Skin epidermis (tissue), 12 donors: ENCODE data around the gene LYPD4.
"Not testable (repeated sequence)": the region's sequence is repeated elsewhere in the genome, so short reads cannot be mapped to it uniquely, and the experiment has no call there.

Experiments
- H3K27ac ChIP-seq, 21 experiments: fragments of 200-600 bp; sonication (generic) in 11 of 21; one replicate each; pipeline ENCODE4 v1.5.0; 2020; ENCODE audit warnings: mild to moderate bottlenecking in 3 of 21, inconsistent platforms in 2 of 21, moderate library complexity in 2 of 21
- H3K4me3 ChIP-seq, 7 experiments: fragments of 200-600 bp; sonication (generic) in 2 of 7; one replicate each; pipeline ENCODE4 v1.5.0; 2020; ENCODE audit warnings: inconsistent platforms in 2 of 7, mild to moderate bottlenecking in 2 of 7, moderate library complexity in 1 of 7

The LYPD4 gene

GRCh38 chr19:41876847-41877832 is 32.7 kb upstream of the LYPD4 start, which contains the start of gene CD79A:
Gene CD79A, plus strand, starts transcription at chr19:41877279. Its CDS starts 26 bp downstream, at chr19:41877305.
- H3K27ac ChIP-seq, result peak within 1 kb of the TSS in 14 of 21 experiments; percentile 13 to 88 (median 72)

GRCh38 chr19:41875973-41876372 is 31.5 kb upstream of the LYPD4 start:
- peak overlapping the region in 11 of 21 experiments; percentile 2 to 88 (median 76) for H3K27ac ChIP-seq
- not testable (repeated sequence) for H3K4me3 ChIP-seq

More at GRCh38 chr19:41876847-41877832, 32.7 kb upstream of the LYPD4 start, which contains the start of gene CD79A:
- H3K4me3 ChIP-seq, result no peak within 1 kb of the TSS

DNA sequence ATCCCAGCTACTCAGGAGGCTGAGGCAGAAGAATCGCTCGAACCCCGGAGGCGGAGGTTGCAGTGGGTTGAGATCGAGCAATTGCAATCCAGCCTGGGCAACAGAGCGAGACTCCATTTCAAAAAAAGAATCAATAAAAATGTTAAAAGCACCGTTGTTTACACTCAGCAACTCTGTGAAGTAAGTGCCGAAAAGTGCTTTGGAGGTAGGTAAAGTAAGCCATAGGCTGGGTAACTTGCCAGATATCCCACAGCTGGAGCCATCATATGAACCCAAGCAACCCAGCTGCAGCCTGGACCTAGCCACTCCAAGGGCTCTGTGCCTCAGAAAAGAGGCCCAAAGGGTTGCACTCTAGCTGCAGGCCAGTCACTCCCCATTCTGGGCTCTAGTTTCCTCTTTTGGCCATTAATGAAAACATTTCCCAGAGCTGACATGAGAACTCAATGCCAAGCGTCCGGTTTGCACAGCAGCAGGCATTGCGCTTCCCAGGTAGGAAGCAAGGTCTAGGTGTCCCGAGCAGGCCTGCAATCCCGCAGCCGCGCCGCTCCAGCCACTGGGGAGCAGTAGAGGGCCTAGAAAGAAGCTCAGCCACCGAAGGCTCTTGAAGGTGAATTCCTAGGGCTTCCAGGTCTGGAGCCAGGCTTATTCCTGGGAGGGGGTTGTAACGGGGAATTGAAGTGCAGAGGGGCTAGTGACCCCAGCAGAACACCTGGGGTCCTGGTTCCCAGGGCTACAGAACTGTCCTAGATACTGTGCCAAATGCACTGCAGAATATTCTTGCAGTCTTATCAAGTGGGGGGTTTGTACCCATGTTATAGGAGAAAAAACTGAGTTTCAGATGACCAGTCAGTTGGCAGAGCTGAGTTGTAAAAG is 28.5 kb upstream of the LYPD4 start:
- H3K27ac ChIP-seq, result peak overlapping the region in 9 of 21 experiments; percentile 26 to 88 (median 72)
- no peak overlapping the region for H3K4me3 ChIP-seq

DNA sequence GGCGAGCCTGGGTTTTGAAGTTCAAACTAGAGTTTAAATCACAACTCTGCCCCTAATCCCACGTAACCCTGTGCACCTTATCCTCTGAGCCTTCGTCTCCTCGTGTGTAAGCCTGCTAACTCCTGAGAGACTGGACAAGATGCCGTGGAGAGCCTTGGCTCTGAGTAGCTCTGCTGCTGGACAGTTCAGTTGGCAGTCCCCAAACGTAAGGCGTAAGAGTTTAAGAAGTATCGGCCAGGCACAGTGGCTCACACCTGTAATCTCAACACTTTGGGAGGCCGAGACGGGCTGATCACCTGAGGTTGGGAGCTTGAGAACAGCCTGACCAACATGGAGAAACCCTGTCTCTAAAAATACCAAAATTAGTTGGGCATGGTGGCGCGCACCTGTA is 27.9 kb upstream of the LYPD4 start:
- no peak overlapping the region for H3K4me3 ChIP-seq
- peak overlapping the region in 12 of 21 experiments; percentile 36 to 88 (median 70) for H3K27ac ChIP-seq

DNA sequence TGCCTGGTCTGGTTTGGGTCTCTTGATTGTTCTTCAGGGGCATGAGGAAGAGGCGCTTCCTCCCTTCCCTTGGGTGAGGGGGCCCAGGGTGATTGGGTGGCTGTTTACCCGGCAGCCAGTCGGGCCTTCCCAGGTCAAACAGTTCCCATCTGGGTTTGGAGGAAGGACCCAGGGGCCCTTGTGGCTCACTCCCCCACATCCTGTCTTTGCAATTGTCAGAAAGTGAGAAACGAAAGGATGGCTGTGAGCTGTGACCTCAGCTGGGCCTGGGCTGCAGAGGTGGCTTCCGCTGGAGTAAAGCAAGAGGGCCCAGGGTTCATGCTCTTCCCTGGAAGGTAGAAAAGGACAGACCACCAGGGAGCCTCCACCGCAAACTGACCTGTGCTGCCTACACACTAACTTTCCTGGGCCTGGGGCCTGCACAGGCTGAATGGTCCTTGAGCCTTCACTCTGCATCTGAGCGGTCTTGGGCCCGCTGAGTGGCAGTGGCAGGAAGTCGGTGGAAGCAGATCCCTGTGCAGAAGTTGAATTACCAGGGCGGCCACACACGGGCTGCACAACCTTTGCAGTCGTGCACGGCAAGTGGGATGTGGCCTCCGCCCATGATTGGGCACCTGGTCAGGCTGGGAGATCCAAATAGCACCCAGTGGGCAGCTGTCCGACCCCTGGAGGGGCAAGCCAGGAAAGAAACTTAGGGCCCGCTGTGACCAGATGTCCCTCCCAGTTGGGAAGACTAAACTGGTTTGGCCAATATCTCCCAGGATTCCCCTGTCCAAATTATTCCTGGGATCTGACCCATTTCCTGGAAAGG is 27.3 kb upstream of the LYPD4 start:
- H3K4me3 ChIP-seq, result no peak overlapping the region
- peak overlapping the region in 13 of 21 experiments; percentile 34 to 88 (median 68) for H3K27ac ChIP-seq

DNA sequence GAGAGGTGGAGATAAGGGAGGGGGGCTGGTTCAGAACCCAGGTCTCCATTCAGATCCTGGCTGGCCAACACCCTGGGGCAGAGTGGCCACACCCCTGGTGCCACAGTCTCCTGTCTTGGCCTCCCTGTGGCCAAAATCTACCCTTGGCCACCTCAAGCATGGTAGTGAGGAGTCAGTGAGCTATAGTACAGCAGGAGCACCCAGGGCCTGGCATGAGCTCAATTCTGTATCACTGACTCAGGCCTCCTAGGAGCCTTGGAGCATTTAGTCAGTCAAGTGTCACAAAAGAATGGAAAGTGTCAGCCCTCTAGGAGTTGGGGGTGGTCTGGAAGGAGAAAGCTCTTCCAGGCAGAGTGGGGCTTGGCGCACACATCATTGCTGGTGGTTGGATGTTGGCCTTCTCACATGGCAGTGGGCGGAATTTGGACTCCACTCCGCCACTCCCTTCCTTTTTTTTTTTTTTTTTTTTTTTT is 26.0 kb upstream of the LYPD4 start:
- H3K27ac ChIP-seq, result peak overlapping the region in 9 of 21 experiments; percentile 13 to 88 (median 76)
- no peak overlapping the region for H3K4me3 ChIP-seq

GRCh38 chr19:41869374-41869955 is 25.0 kb upstream of the LYPD4 start:
- Histone ChIP-seq H3K4me3 (no peak overlapping the region), H3K27ac (peak overlapping the region in 6 of 21 experiments; percentile 10 to 88 (median 44))

- Histone ChIP-seq H3K4me3 (no peak overlapping the region), H3K27ac (peak overlapping the region in 1 of 21 experiments; percentile 42)
Observed at GRCh38 chr19:41868989-41869300, 24.5 kb upstream of the LYPD4 start.

- H3K27ac ChIP-seq, result peak overlapping the region in 2 of 21 experiments; percentile 8 to 46
Observed at GRCh38 chr19:41868120-41868988, 23.9 kb upstream of the LYPD4 start.

DNA sequence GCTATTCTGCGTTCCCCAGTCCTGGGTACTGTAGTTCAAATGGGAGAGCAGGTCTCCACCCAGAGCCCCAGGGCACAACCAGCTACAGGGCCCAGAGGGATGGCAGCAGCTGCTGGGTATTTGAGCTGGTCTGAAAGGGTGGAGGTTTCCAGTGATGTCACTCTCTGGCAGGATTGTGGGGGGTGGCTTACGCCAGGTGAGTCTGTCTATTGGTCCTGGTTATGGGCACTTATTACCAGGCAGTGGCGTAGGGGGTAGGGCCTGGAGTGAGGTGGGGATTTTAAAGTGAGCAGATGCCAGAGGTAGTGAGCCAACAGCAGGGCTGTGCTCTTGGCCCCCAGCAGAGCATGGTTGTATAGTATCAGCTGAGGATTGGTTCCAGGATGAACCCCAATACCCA is 21.8 kb upstream of the LYPD4 start:
- peak overlapping the region in 1 of 21 experiments; percentile 25 for H3K27ac ChIP-seq
- no peak overlapping the region for H3K4me3 ChIP-seq

More at GRCh38 chr19:41868120-41868988, 23.9 kb upstream of the LYPD4 start:
- H3K4me3 ChIP-seq, result no peak overlapping the region

- no peak overlapping the region for H3K4me3 ChIP-seq
- no peak overlapping the region for H3K27ac ChIP-seq
Observed at GRCh38 chr19:41864374-41864773, 19.9 kb upstream of the LYPD4 start.

DNA sequence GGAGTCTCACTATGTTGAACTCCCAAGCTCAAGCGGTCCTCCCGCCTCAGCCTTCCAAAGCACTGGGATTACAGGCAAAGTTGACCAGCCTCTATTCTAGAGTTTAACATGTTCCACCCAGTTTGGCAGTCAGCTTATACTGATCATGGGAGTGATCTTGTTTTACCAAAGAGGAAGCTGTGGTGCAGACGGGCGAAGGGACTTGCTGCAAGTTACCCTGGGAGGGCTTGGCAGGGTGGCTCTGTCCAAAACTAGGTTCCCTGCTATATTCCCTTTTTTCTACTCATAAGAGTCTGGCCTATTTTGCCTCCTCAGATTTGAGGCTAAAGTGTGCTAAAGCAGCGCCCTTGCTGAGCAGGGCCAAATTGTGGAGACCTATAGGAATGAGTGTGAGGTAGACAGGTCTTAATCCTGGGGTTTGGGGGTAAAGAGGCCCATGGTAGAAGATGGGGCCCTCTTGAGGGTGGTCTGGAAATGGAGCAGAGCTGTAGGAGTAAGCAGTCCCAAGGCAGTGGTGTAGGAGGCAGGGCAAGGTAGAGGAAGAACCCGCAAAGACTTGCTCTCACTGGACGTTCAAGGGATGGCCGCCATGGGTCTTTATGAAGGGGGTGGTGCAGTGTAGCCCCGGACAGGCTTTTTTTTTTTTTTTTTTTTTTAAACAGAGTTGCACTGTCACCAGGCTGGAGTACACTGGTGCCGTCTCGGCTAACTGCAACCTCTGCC is 18.9 kb upstream of the LYPD4 start:
- peak overlapping the region in 3 of 21 experiments; percentile 4 to 99 (median 22) for H3K27ac ChIP-seq

DNA sequence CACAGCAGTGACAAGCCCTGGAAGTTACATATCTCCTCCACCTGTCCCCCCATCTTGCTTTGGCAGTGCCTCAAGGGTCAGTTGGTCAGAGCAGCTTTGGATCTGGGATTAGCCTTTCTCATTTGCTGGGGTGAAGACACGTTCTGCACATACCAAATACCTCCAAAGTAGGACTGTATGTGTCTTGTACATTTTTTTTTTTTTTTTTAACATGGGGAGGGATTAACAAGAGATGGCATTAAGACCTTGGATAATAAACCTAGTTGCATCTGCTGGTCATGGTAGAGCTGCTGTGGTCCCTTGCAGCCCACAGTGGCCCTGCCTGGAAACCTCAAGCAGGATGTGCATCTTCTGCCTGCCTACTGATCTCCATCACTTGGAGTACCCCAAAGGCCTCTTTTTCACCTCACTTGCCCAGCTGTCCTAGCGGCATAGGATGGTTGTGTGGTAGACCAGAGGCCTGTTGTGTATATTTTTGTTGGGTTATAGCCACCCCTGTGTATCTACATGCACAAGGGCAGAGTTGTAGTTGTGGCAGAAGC is 18.0 kb upstream of the LYPD4 start:
- H3K27ac ChIP-seq, result peak overlapping the region in 6 of 21 experiments; percentile 4 to 100 (median 60)
- no peak overlapping the region for H3K4me3 ChIP-seq

More for the DNA sequence above, 18.9 kb upstream of the LYPD4 start:
- no peak overlapping the region for H3K4me3 ChIP-seq

DNA sequence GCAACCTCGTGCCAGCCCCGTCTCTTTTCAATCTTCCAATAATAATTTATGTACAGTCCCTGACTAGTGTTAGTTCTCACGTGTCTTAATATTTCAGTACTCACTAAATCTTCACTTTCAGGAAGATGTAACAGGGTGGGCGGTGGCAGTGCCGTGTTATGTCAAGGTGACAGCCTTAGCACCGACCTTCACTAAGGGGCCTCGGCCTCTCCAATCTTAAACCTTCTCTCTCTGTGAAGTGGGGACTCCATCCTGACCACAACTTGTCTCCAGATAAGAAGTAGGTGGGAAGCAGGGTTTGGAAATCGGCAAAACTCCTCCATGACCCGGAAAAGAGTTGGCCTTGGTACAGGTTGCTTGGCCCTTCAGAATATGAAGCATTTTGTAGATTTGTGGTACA is 17.4 kb upstream of the LYPD4 start:
- Histone ChIP-seq H3K4me3 (peak overlapping the region in 1 of 7 experiments; percentile 60), H3K27ac (peak overlapping the region in 5 of 21 experiments; percentile 16 to 100 (median 99))

DNA sequence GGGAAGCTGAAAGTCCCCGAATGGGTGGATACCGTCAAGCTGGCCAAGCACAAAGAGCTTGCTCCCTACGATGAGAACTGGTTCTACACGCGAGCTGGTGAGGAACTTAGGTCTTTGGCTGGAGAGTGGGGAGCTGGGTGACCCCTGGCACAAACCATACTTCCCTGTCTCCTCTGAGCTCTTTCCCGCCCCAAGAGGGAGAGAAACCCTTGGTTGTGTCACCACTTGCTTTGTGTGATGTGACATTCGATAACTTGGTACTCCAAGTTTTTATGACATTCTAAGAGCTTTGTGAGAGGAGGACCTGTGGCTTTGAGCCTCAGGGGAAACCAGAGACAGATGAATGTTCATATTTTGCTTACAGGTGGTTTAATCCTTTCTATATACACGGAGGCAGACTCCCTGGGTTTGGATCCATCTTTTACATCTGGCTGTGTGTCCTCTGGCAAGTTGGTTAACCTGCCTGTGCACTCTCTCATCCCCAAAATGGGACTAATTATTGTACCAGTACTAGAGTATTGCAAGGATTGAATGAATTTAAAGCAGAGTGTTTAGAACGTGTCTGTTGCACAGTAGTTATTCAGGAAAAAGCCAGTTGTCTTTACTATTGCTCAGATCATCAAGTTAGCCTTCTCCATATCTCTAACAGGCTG is 16.8 kb upstream of the LYPD4 start:
- Histone ChIP-seq H3K27ac (peak overlapping the region in 20 of 21 experiments; percentile 85 to 100 (median 98)), H3K4me3 (peak overlapping the region; percentile 54 to 95 (median 75))
